ENCODE results near the gene LKAAEAR1. TPM values are rescaled to one million over a fixed set of nuclear protein-coding genes. Genes with fewer than 3 reads are reported as not detected.

The LKAAEAR1 gene
- total RNA-seq, 1 donor from 2014 or later, result 0.23 TPM

- intact Hi-C loops (cut with micrococcal nuclease), result loop anchor here (1.0 to 10.0 kb wide), 3 partner anchors 13 to 441 kb away; partner anchors contain the start of genes ABHD16B, GMEB2, RGS19 and TPD52L2
- H3K4me3 Mint-ChIP-seq, result peak overlapping the region; percentile 76
- peaks cover 5% of the 10 kb centered on the region for H3K36me3 Mint-ChIP-seq (ENCODE audit: low read depth)
- DNase-seq, result peak; percentile 93
- H3K27ac Mint-ChIP-seq, result peak overlapping the region; percentile 88
- peaks cover 47% of the 10 kb centered on the region for H3K4me1 Mint-ChIP-seq
- H3K27me3 Mint-ChIP-seq, result no peaks in the 10 kb centered on the region
- H3K9me3 Mint-ChIP-seq, result no peaks in the 10 kb centered on the region
These were observed 18.2 kb downstream of the LKAAEAR1 start for GRCh38 chr20:64065974-64066343.

- H3K27me3 Mint-ChIP-seq, result no peaks in the 10 kb centered on the region
- H3K9me3 Mint-ChIP-seq, result no peaks in the 10 kb centered on the region
- peak overlapping the region; percentile 76 for H3K4me3 Mint-ChIP-seq
- peak overlapping the region; percentile 88 for H3K27ac Mint-ChIP-seq
- DNase-seq, result peak; percentile 76
- H3K36me3 Mint-ChIP-seq (ENCODE audit: low read depth), result peaks cover 5% of the 10 kb centered on the region
- peaks cover 47% of the 10 kb centered on the region for H3K4me1 Mint-ChIP-seq
- intact Hi-C loops (cut with micrococcal nuclease), result loop anchor here (10.0 kb wide), 2 partner anchors 201 to 441 kb away; partner anchors contain the start of genes ABHD16B, GMEB2 and TPD52L2
These were observed 18.9 kb downstream of the LKAAEAR1 start for GRCh38 chr20:64065062-64065973.

- Mint-ChIP-seq H3K36me3 (ENCODE audit: low read depth) (peaks cover 5% of the 10 kb centered on the region), H3K27me3 (no peaks in the 10 kb centered on the region), H3K9me3 (no peaks in the 10 kb centered on the region), H3K27ac (peak overlapping the region; percentile 91), H3K4me3 (peak overlapping the region; percentile 95), H3K4me1 (peaks cover 47% of the 10 kb centered on the region)
- intact Hi-C loops (cut with micrococcal nuclease), result loop anchor here (5.0 to 10.0 kb wide), 4 partner anchors 199 to 527 kb away; partner anchors contain the start of genes ABHD16B, ARFRP1, GMEB2 and PTK6
- no peak for DNase-seq
These were observed 20.0 kb downstream of the LKAAEAR1 start for GRCh38 chr20:64064145-64064698.

DNA sequence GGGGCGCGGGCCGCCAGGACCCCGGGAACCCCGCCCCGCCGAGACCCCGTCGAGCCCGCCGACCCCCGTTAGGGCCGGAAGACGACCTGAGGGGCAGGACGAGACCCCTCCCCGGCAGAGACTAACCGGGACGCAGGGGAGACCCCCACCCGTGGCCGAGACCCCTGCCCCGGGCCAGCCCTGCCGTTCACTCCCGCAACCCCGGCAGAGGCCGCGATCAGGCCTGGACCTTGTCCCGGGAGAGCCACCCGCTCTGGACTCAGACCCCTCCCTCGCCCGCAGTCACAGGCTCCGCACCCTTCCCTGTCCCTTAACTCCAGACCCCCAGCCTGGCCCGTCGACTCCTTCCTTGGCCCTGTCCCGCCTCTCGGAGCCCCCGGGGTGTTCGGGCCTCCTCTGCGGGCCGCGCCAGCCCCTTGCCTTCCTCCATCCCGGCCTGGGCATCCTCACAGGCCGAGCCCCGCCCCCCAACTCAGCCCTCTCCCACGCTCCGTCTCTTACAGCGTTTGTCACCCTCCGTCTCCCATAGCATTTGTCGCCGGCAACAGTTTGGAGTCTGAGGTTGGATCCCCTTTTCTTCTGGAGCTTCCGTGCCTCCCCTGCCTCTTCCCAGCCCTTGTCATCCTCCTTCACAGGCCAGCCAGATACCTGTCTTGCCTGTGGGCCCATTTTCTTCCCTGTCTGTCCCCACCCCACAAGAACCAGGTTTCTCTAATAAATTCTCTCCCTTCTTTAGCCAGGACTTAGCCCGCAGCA lies 20.6 kb downstream of the LKAAEAR1 start:
- H3K27me3 Mint-ChIP-seq, result no peaks in the 10 kb centered on the region
- H3K36me3 Mint-ChIP-seq (ENCODE audit: low read depth), result peaks cover 5% of the 10 kb centered on the region
- intact Hi-C loops (cut with micrococcal nuclease), result loop anchor here (1.0 to 10.0 kb wide), 7 partner anchors 19 to 526 kb away; partner anchors contain the start of genes ABHD16B, ARFRP1, GMEB2 and PTK6
- peak; percentile 81 for DNase-seq
- no peaks in the 10 kb centered on the region for H3K9me3 Mint-ChIP-seq
- H3K27ac Mint-ChIP-seq, result peak overlapping the region; percentile 91
- peaks cover 50% of the 10 kb centered on the region for H3K4me1 Mint-ChIP-seq
- peak overlapping the region; percentile 95 for H3K4me3 Mint-ChIP-seq

DNA sequence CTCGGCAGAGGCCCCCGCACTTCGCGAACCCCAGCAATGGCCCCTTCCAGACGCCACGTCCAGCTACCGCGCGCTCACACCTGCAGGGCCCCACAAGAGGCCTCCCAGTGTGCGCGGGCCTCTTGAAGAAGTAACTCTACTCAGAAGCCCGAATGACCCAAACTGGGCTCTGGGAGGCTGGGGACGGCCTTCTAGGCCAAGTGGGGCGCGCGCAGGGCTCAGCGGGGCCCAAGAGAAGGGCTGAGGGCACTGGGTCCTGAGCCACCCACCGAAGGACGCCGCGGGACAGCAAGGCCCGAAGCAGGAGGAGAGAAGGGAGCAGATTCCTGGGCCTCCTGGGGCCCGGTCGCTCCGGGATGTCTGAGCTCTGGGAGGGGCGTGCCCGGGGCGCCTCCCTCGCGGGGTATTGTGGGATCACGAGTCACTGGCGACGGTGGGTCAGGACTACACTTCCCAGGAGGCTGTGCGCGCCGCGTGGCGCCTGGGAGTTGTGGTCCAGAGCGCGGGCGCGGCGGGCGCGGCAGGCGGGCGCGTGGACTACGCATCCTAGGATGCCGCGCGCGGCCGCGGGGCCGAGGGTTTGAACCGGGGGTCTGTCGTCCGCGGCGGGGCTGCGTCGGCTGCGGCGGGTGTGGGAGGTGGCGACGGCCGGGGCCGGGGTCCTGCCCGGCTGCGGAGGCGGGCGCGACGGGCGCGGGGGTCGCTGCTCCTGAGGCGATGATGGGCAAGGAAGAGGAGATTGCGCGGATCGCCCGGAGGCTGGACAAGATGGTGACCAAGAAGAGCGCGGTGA lies 21.4 kb downstream of the LKAAEAR1 start, which contains the start of gene TCEA2:
Gene TCEA2, plus strand, starts transcription at position 603 of the 793 bp plus-strand sequence. Its CDS starts 115 bp downstream, at position 718.
- Mint-ChIP-seq H3K27me3 (no peaks in the 10 kb centered on the region), H3K36me3 (ENCODE audit: low read depth) (peaks cover 5% of the 10 kb centered on the region), H3K4me1 (peaks cover 54% of the 10 kb centered on the region), H3K4me3 (peak within 1 kb of the TSS; percentile 95), H3K9me3 (no peaks in the 10 kb centered on the region), H3K27ac (peak within 1 kb of the TSS; percentile 91)
- intact Hi-C loops (cut with micrococcal nuclease), result loop anchor here (1.0 to 10.0 kb wide), 7 partner anchors 20 to 525 kb away; partner anchors contain the start of genes ABHD16B, ARFRP1, GMEB2 and PTK6
- peak; percentile 99 for DNase-seq

DNA sequence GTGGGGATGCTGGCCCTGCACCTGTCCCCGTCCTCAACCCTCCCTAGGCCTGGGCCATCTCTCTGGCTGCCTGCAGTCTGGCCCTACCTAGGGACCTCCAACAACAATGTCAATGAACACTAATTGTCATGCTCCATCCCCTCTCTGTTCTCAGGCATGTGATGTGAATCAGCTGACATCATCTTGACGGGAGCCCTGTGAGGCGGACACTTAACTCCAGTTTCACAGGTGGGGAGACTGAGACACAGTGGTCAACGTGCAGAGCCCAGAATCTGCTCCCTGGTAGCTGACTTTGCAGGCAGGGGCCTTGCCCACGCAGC lies 22.0 kb downstream of the LKAAEAR1 start:
- peaks cover 52% of the 10 kb centered on the region for H3K4me1 Mint-ChIP-seq
- no peak overlapping the region for H3K27ac Mint-ChIP-seq
- H3K36me3 Mint-ChIP-seq (ENCODE audit: low read depth), result peaks cover 5% of the 10 kb centered on the region
- H3K27me3 Mint-ChIP-seq, result no peaks in the 10 kb centered on the region
- no peaks in the 10 kb centered on the region for H3K9me3 Mint-ChIP-seq
- intact Hi-C loops (cut with micrococcal nuclease), result loop anchor here (2.0 to 10.0 kb wide), 5 partner anchors 21 to 525 kb away; partner anchors contain the start of genes ABHD16B, ARFRP1, GMEB2 and PTK6
- DNase-seq, result no peak
- H3K4me3 Mint-ChIP-seq, result peak overlapping the region; percentile 95

DNA sequence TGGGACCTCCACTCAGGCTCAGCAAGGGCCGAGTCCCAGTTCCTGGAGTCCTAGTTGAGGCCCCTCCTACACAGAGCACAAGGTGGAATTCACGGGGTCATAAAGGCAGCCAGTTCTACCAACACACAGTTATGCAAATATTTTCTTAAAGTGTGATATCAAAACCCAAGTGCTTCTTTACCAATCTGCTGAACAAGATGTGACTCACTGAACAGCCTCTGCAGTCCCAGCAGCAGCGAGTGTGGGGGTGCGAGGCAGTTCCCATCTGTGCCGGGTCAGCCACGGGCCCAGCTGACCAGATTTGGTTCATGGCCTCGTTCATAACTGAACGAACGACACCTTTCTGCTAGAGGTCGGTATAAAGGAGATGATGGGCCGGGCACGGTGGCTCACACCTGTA lies 25.7 kb downstream of the LKAAEAR1 start:
- Mint-ChIP-seq H3K4me1 (peaks cover 31% of the 10 kb centered on the region), H3K27ac (peak overlapping the region; percentile 69), H3K9me3 (no peaks in the 10 kb centered on the region), H3K4me3 (peak overlapping the region; percentile 80), H3K27me3 (no peaks in the 10 kb centered on the region), H3K36me3 (ENCODE audit: low read depth) (no peaks in the 10 kb centered on the region)
- intact Hi-C loops (cut with micrococcal nuclease), result no loop called here
- DNase-seq, result no peak

DNA sequence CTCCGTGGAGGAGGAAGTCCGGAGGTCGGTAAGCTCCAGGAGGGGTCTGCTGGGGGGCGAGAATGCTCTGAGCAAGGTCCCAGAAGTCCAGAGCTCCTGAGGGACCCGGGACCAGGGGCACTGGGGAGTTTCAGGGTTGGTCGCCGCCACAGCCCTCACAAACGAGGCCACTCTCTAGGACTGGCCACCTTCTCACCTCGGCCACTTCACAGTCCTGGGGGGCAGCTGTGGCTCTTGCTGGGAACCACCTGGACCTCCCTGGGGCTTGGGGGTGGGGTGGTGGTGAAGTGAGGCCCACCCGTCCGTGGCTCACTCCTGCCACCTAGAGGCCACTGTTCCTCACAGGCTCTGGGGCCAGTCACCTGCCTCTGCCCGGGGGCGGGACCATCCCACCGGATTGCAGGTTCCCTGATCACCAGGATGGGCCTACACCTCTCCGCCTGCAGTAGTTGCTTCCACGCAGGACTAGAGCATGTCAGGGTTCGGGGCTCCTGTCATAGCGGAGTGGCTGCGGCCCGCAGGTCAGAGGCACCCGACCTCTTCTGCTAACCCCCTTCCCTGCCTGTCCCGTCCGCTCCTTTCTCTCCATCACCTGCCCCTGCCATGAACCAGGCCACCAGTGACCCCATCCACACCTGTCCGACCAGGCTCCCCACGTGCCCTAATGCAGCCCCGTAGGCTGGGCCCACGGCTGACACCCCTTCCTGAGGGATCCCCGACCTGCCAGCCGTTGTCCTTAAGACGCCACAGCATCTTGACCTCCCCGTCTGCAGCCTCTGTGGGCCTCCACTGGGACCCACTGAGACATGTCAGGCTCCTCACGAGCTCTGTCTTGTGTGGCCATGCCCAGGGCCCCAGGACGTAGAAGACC lies 26.3 kb downstream of the LKAAEAR1 start:
- intact Hi-C loops (cut with micrococcal nuclease), result loop anchor here (2.0 kb wide), 1 partner anchor 19 kb away; no protein-coding TSS in a partner anchor
- no peaks in the 10 kb centered on the region for H3K27me3 Mint-ChIP-seq
- peaks cover 32% of the 10 kb centered on the region for H3K4me1 Mint-ChIP-seq
- DNase-seq, result peak; percentile 95
- H3K36me3 Mint-ChIP-seq (ENCODE audit: low read depth), result no peaks in the 10 kb centered on the region
- no peaks in the 10 kb centered on the region for H3K9me3 Mint-ChIP-seq
- H3K4me3 Mint-ChIP-seq, result peak overlapping the region; percentile 80
- peak overlapping the region; percentile 87 for H3K27ac Mint-ChIP-seq

- H3K27me3 Mint-ChIP-seq, result no peaks in the 10 kb centered on the region
- peaks cover 28% of the 10 kb centered on the region for H3K4me1 Mint-ChIP-seq
- H3K27ac Mint-ChIP-seq, result peak overlapping the region; percentile 87
- no peaks in the 10 kb centered on the region for H3K36me3 Mint-ChIP-seq (ENCODE audit: low read depth)
- DNase-seq, result peak; percentile 82
- intact Hi-C loops (cut with micrococcal nuclease), result loop anchor here (2.0 kb wide), 1 partner anchor 18 kb away; no protein-coding TSS in a partner anchor
- H3K9me3 Mint-ChIP-seq, result no peaks in the 10 kb centered on the region
- peak overlapping the region; percentile 80 for H3K4me3 Mint-ChIP-seq
These were observed 27.1 kb downstream of the LKAAEAR1 start for GRCh38 chr20:64056889-64057627.

DNA sequence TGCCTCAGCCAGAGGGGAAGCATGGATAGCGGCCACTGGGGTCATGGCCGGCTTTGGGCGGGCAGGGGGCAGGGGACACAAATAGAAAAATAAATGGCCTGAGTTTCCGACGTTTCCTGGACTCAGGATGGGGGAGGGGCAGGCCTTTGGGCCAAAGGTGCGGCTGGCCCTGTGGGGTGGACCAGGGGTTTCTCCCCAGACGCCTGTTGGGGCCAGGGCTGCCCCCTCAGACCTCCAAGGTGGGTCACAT lies 27.6 kb downstream of the LKAAEAR1 start:
- Mint-ChIP-seq H3K4me3 (no peak overlapping the region), H3K36me3 (ENCODE audit: low read depth) (no peaks in the 10 kb centered on the region), H3K4me1 (peaks cover 25% of the 10 kb centered on the region), H3K27me3 (peaks cover 4% of the 10 kb centered on the region), H3K27ac (no peak overlapping the region), H3K9me3 (no peaks in the 10 kb centered on the region)
- intact Hi-C loops (cut with micrococcal nuclease), result loop anchor here (2.0 kb wide), 1 partner anchor 18 kb away; no protein-coding TSS in a partner anchor
- DNase-seq, result no peak

DNA sequence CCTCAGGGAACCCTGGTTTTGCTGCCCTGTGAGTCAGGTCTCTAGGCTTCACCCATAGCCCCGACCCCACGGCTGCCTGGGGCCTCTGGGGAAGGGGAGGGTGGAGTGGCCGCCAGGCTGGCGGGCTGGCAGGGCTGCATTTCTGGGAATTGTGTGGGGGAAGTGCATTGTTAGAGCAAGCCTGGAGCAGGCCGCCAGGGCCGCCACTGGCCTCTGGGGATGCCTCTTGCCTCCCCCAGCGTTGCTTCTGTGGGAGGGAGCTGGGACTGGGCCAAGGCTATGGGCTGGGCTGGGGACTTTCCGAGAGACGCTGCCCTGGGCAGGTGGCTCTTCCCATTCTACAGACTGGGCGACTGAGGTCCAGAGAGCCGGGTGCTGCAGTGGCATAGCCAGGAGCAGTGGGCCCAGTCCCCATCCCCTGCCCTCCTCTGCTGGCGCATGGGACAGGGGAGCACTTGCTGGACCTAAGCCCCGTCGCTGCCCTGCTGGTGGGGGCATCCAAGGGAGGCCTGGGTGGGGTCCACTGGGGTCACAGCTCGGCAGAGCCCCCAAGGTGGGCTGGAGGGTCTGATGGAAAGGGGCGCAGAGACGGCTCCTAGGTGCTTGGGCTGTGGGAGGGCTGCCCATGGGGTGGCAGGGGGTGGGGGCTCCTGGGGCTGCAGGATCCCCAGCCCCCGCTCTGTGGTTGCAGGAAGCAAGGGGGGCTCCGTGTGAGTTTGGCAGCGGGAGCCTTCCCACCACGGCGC lies 28.1 kb downstream of the LKAAEAR1 start:
- no peaks in the 10 kb centered on the region for H3K36me3 Mint-ChIP-seq (ENCODE audit: low read depth)

More for the DNA sequence above, 28.1 kb downstream of the LKAAEAR1 start:
- intact Hi-C loops (cut with micrococcal nuclease), result loop anchor here (2.0 kb wide), 1 partner anchor 17 kb away; no protein-coding TSS in a partner anchor
- Mint-ChIP-seq H3K27me3 (peaks cover 4% of the 10 kb centered on the region), H3K9me3 (no peaks in the 10 kb centered on the region), H3K4me1 (peaks cover 25% of the 10 kb centered on the region), H3K27ac (no peak overlapping the region), H3K4me3 (no peak overlapping the region)
- DNase-seq, result no peak
